SW480 (cell line): ENCODE data around the gene OBSCN.

Experiments
- DNase-seq: peaks from one replicate; pipeline ENCODE4 v3.0.0-alpha.2; 2016; ENCODE audit warnings: low spot score

The OBSCN gene

GRCh38 chr1:228378090-228378872, 170.4 kb downstream of the OBSCN start:
- DNase-seq: peak; percentile 74

- DNase-seq: peak; percentile 30
These were observed 171.1 kb downstream of the OBSCN start for GRCh38 chr1:228378873-228379460.

- no peak for DNase-seq
These were observed 171.8 kb downstream of the OBSCN start for GRCh38 chr1:228379666-228380065.

- no peak for DNase-seq
These were observed 173.5 kb downstream of the OBSCN start for GRCh38 chr1:228381356-228381755.

- no peak for DNase-seq
These were observed 175.9 kb downstream of the OBSCN start for GRCh38 chr1:228383773-228384172.

- DNase-seq: no peak
These were observed 177.4 kb downstream of the OBSCN start for GRCh38 chr1:228385232-228385631.

GRCh38 chr1:228387321-228387720, 179.5 kb downstream of the OBSCN start:
- no peak for DNase-seq

- no peak for DNase-seq
These were observed 182.8 kb downstream of the OBSCN start for GRCh38 chr1:228390649-228391048.

GRCh38 chr1:228391411-228392020, 183.7 kb downstream of the OBSCN start:
- DNase-seq: no peak

- DNase-seq: no peak
These were observed 184.5 kb downstream of the OBSCN start for GRCh38 chr1:228392111-228392936.

GRCh38 chr1:228393268-228393701, 185.4 kb downstream of the OBSCN start:
- peak; percentile 52 for DNase-seq

- no peak for DNase-seq
These were observed 186.1 kb downstream of the OBSCN start for GRCh38 chr1:228393811-228394570.

GRCh38 chr1:228394571-228395394, 186.9 kb downstream of the OBSCN start:
- no peak for DNase-seq

GRCh38 chr1:228396770-228397662, 189.2 kb downstream of the OBSCN start:
- DNase-seq: no peak

GRCh38 chr1:228397966-228398365, 190.1 kb downstream of the OBSCN start:
- no peak for DNase-seq

GRCh38 chr1:228398741-228399461, 191.1 kb downstream of the OBSCN start:
- DNase-seq: no peak

GRCh38 chr1:228399531-228400236, 191.8 kb downstream of the OBSCN start:
- DNase-seq: no peak

GRCh38 chr1:228400237-228400651, 192.4 kb downstream of the OBSCN start:
- DNase-seq: no peak
